GM20000 (cell line): ENCODE data around the gene TMEM108.

Experiments used
- DNase-seq: peaks from one replicate; pipeline ENCODE4 v3.0.0; 2012; ENCODE audit warnings: low spot score
- TF ChIP-seq, protein P1 (sequence below): IDR thresholded peaks from 2 replicates; pipeline ENCODE4 v1.5.1; 2012; ENCODE audit warnings: mild to moderate bottlenecking, control low read depth; ENCODE audit errors: extremely low read depth, missing control alignments

TMEM108 gene

DNA sequence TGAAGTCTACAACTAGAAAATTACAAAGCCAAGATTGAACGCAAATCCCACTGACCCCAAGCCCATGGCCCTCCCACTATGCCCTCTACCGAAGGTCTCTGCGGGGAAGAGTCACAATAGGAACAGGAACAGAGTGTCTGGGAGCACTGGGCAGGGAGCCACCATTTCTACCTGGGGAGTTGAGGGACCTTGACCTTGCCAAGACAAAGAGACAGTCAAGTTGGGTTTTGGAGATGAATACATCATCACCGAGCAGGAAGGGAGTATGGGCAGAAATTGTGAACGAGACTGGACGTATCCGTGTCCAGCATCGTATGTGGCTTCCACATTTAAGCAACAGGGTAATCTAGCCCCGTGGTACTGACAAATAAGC lies 330.9 kb downstream of the TMEM108 start:
- TF ChIP-seq, protein P1, sequence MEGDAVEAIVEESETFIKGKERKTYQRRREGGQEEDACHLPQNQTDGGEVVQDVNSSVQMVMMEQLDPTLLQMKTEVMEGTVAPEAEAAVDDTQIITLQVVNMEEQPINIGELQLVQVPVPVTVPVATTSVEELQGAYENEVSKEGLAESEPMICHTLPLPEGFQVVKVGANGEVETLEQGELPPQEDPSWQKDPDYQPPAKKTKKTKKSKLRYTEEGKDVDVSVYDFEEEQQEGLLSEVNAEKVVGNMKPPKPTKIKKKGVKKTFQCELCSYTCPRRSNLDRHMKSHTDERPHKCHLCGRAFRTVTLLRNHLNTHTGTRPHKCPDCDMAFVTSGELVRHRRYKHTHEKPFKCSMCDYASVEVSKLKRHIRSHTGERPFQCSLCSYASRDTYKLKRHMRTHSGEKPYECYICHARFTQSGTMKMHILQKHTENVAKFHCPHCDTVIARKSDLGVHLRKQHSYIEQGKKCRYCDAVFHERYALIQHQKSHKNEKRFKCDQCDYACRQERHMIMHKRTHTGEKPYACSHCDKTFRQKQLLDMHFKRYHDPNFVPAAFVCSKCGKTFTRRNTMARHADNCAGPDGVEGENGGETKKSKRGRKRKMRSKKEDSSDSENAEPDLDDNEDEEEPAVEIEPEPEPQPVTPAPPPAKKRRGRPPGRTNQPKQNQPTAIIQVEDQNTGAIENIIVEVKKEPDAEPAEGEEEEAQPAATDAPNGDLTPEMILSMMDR, result no peak
- no peak for DNase-seq

GRCh38 chr3:133371181-133371580 lies 333.0 kb downstream of the TMEM108 start:
- DNase-seq, result no peak

DNA sequence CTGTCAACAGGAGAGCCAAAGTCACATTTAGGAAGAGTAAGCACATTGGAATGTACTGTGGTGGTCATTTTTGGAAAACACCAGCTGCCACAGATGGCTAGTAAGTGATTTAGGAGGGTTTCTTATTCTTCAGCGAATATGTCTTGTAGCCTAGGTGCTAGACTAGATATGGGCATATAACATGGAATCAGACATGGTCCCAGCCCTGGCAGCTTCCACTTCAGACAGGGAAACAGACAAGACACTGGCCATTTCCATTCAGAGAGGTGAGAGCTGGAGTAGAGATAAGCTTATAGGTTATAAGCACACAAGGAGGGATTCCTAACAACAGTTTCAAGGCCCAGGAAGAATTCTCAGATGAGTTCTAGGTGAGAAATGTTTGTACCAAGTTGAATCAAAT lies 333.5 kb downstream of the TMEM108 start:
- TF ChIP-seq, protein P1, result no peak
- DNase-seq, result no peak

More at GRCh38 chr3:133371181-133371580, 333.0 kb downstream of the TMEM108 start:
- TF ChIP-seq, protein P1, result no peak

DNA sequence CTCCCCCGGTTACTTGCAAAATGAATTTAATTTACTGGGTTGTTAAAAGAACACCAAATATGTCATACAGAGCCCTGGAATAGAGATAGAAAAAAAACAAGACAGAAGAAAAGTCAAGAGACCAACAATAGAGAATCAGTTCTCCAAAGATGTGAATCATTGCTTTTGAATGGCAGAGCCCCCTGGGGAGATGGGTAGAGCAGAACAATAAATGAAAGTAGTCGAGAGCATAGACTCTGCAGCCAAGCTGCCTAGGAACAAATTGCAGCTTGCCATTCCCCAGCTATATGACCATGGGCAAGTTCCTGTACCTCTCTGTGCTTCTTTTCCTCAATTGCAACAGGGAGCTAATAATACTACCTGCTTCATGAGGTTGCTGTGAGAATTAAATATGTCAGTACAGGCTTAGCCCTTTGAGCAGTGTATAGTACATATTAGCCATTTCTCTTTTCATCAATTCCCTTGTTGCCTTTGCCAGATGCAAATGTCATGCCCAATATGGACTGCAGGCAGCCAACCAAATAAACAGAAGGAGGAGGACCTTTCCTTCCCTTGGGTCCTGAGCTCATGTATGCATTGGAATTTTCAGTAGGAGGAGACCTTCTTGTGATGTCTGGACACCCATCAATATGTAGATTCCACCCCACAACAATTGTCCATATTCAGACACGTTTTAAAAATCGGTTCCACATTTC lies 336.7 kb downstream of the TMEM108 start:
- TF ChIP-seq, protein P1, result no peak
- DNase-seq, result no peak

DNA sequence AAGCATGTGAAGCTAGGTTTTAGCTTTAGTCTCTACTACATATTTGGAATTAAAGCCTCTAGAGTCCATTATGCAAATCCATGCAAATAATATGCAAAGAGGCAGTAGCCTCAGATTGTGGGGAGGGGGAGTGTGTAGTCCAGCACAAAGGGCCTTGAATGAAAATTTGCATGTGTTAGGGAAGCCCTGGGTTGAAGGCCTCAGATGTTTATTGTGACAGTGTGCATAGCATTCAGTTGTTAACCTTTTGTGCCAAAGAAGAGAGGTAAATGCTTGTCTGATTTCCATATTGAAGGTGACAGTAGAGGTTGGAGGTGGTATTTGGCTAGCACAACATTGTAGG lies 337.2 kb downstream of the TMEM108 start:
- DNase-seq, result no peak
- TF ChIP-seq, protein P1, result no peak

DNA sequence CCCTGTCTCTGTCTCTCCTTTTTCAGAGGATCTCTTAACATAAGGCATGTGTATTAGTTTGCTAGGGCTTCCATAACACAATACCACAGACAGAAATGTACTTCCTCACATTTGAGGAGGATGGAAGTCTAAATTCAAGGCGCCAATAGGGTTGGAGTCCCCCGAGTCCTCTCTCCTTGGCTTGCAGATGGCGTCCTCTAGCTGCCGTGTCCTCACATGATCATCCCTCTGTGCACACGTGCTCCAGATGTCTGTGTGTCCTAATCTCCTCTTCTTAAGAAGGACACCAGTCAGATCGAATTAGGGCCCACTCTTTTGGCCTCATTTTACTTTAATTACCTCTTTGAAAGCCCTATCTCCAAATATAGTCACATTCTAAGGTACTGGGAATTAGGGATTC lies 338.6 kb downstream of the TMEM108 start:
- TF ChIP-seq, protein P1, result no peak
- no peak for DNase-seq

DNA sequence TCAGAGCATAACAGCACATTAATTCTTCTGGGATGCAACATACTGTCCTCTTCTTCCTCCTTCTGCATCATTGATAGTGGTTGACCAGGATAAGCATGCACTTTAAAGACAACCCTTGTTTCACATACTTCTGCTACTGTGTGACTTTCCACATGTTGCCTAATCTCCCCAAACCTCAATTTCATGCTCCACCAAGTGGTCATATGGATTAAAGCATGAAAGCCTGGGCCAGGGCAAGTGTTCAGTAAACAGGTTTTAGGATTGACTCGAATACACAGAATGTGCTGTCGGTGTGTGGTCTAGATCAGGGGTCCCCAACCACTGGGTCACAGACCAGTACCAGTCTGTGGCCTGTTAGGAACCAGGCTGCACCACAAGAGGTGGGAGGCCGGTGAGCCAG lies 339.2 kb downstream of the TMEM108 start:
- TF ChIP-seq, protein P1, result peak; percentile 45
- DNase-seq, result peak; percentile 48
